GM23248 (cell line): ENCODE results near the gene SPANXA2.
"Not testable (repeated sequence)": the region's sequence is repeated elsewhere in the genome, so short reads cannot be mapped to it uniquely, and the experiment has no call there.

Source experiments
- EZH2 ChIP-seq: fragments of 200-600 bp; sonication (generic); IDR thresholded peaks from 2 replicates; pipeline ENCODE4 v1.6.1; 2018; ENCODE audit warnings: antibody characterized with exemption, mild to moderate bottlenecking; ENCODE audit not compliant: insufficient read depth, poor library complexity, severe bottlenecking
- EZH2phosphoT487 ChIP-seq: fragments of 200-600 bp; sonication (generic); IDR thresholded peaks from 2 replicates; pipeline ENCODE4 v1.6.1; 2018; ENCODE audit warnings: antibody characterized with exemption, moderate library complexity, mild to moderate bottlenecking, low read depth; ENCODE audit not compliant: insufficient read depth

GRCh38 chrX:141589408-141589807 is at the start of gene SPANXA2:
- not testable (repeated sequence) for TF ChIP-seq EZH2, EZH2phosphoT487
